HS-5 (cell line): ENCODE data around the gene MPL.
A peak's percentile ranks its signal among the peaks of the same experiment; 100 is the strongest.
"Not testable (repeated sequence)": the region's sequence is repeated elsewhere in the genome, so short reads cannot be mapped to it uniquely, and the experiment has no call there.

ENCODE experiments used
- DNase-seq: peaks from one replicate; pipeline ENCODE4 v3.0.0-alpha.2; 2012; ENCODE audit warnings: low read depth

MPL gene

GRCh38 chr1:43377831-43378230 is 40.2 kb downstream of the MPL start:
- no peak for DNase-seq

GRCh38 chr1:43379476-43379875 is 41.9 kb downstream of the MPL start:
- DNase-seq = no peak

GRCh38 chr1:43381612-43382011 is 44.0 kb downstream of the MPL start:
- no peak for DNase-seq

- DNase-seq = no peak
These were observed 44.6 kb downstream of the MPL start for GRCh38 chr1:43382027-43382779.

GRCh38 chr1:43383449-43383848 is 45.8 kb downstream of the MPL start:
- DNase-seq = no peak

- no peak for DNase-seq
These were observed 49.1 kb downstream of the MPL start for GRCh38 chr1:43386676-43387075.

- DNase-seq = no peak
These were observed 50.5 kb downstream of the MPL start for GRCh38 chr1:43387976-43388599.

- no peak for DNase-seq
These were observed 51.0 kb downstream of the MPL start for GRCh38 chr1:43388613-43389012.

GRCh38 chr1:43389326-43390313 is 52.0 kb downstream of the MPL start, which contains the start of the genes MED8 and SZT2:
TSS of gene MED8 (minus strand) at chr1:43389800. CDS start at chr1:43389764, 36 bp downstream.
TSS of gene SZT2 (plus strand) at chr1:43389899. CDS start at chr1:43389969, 70 bp downstream.
- peak; percentile 84 for DNase-seq

- DNase-seq = no peak
These were observed 55.1 kb downstream of the MPL start for GRCh38 chr1:43392702-43393101.

- no peak for DNase-seq
These were observed 57.9 kb downstream of the MPL start for GRCh38 chr1:43395523-43395922.

- no peak for DNase-seq
These were observed 58.4 kb downstream of the MPL start for GRCh38 chr1:43396059-43396458.

GRCh38 chr1:43398227-43398626 is 60.6 kb downstream of the MPL start:
- no peak for DNase-seq

- DNase-seq = not testable (repeated sequence)
These were observed 62.8 kb downstream of the MPL start for GRCh38 chr1:43400441-43400840.

- DNase-seq = no peak
These were observed 64.7 kb downstream of the MPL start for GRCh38 chr1:43402089-43402865.
